ENCODE measurements around the gene ARL9.

DNA sequence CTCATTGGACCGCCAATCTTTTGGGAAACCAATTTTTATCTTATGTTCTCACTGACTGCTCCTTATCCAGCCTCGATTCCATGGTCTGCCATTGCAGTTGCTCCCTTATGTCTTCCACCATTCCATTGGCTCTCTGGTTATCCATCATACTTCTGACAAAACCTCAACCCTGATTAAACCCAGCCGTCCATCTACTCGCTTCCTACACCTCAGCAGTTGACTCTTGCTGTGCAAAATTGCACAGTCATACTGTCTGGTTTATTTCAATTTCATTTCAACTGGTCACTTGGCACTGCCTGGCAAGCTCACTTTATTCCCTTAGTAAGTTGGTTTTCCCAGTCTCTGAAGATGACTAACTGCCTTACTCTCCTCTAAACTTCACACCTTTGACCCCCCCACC is 26.2 kb downstream of the ARL9 start:
- no peak for TF ChIP-seq CEBPB (IDR thresholded peaks at IDR 0.05)
- no peak for TF ChIP-seq EGR1 (IDR thresholded peaks at IDR 0.05)
- TF ChIP-seq EP300 (IDR thresholded peaks at IDR 0.05; ENCODE audit: borderline replicate concordance), result no peak
- no peak for TF ChIP-seq FOXM1 (IDR thresholded peaks at IDR 0.05; ENCODE audit: borderline replicate concordance, low read depth)
